Effector CD8-positive, alpha-beta T cell (primary cell): ENCODE data around the gene FTCD.
"Not testable (repeated sequence)": the region's sequence is repeated elsewhere in the genome, so short reads cannot be mapped to it uniquely, and the experiment has no call there.

Experiments used
- DNase-seq: peaks from one replicate; lab custom pipeline; 2025; lab: John Stamatoyannopoulos, UW

FTCD gene

DNA sequence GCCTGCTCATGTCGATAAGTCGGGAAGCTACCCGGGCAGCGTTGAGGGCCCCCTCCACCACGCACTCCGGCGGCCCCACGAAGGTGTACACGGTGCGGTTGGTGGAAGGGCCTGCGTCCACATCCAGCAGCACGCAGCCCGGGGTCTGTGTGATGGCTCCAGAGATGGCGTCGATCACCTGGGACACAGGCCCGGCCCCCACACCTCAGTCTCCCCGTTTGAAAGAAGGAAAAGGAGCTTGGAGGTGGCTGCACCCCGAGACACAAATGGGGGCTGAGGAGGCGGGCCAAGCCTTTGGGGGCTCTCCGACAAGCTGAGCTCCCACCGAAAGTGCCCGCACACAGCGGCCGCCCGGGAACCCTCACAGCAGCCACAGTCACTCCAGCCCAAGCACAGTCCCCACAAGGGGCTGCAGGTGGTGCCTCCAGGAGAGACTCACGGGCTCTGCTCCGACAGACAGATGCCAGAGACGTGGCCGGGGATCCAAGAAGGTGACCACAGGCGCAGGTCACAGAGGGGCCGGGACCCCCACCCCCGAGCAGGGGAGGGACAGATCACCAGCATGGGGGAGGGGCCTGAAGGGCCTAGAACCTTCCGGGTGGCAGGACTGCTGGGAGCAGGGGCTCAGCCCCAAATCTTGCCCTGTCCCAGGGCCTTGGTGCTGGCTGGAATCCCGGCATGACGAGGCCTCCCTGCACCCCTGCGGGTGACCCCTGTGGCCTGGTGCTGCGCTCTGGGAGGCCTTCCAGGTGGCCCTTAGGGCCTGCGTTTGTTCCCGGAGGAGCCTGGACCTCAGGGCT lies 1.0 kb downstream of the FTCD start:
- no peak for DNase-seq

GRCh38 chr21:46153247-46154154 lies 1.9 kb downstream of the FTCD start:
- peak; percentile 16 for DNase-seq

GRCh38 chr21:46152927-46153246 lies 2.5 kb downstream of the FTCD start:
- no peak for DNase-seq

DNA sequence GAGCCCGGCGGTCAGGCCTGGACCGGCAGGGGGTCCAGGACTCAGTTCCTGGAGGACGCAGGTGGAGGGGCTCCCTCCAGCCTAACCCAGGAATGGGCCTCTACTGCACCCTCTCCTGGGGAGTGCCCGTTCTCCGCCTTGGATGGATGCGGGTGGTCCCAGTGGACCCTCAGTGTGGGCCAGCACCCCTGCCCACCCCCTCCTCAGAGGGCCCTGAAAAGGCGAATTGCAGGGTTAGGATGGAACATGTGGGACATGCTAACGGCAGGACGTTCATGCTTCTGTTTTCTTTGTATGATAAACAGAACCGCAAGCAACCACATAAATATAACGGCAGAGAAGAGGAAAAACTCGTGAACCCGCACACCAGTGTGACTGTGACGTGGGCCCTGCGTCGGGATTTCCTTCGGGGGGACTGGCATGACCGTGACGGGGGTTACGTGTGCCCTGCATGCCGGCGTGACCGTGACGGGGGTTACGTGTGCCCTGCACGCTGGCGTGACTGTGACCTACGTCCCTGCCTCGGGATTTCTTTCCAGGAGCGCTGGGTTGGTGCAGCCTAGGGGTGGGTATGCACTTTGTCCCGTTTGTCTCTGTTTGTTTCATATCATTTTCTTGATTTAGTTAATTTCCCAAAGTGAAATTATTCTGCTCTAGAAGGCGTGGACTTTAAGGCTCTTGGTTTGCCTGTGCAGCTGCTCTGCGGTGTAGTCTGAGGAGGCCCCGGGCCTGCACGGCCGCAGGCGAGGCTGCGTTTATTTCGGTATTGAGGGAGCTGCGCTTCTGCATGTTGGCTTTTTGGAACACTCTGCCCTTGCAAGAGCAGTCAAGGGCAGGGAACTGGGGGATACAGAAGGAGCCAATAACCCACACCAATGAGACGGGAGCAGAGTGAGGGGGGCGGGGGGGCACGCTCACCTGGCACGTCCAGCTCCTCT lies 3.1 kb downstream of the FTCD start:
- no peak for DNase-seq

- DNase-seq: no peak
Observed at GRCh38 chr21:46151261-46151988, 4.0 kb downstream of the FTCD start.

GRCh38 chr21:46150491-46151121 lies 4.8 kb downstream of the FTCD start:
- no peak for DNase-seq

DNA sequence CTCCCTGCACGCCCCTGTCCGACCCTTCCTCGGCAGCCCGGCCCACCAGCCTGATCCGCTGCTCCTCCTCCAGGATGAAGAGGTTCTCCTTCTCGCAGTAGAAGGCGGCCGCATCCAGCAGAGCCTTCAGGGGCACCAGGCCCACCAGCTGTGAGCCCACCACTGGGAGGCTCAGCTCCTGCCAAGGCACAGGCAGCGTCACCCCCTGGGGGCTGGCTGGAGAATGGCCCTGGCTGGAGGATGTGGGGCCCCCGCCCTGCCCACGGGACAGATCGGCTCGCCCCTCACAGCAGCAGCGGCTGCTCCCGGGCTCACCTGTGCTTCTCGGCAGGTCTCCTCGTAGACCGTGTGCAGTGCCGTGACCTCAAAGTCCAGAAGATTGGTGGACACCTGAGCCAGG lies 5.3 kb downstream of the FTCD start:
- no peak for DNase-seq

GRCh38 chr21:46149205-46149901 lies 6.0 kb downstream of the FTCD start:
- DNase-seq: no peak

- DNase-seq: no peak
Observed at GRCh38 chr21:46148106-46148505, 7.3 kb downstream of the FTCD start.

DNA sequence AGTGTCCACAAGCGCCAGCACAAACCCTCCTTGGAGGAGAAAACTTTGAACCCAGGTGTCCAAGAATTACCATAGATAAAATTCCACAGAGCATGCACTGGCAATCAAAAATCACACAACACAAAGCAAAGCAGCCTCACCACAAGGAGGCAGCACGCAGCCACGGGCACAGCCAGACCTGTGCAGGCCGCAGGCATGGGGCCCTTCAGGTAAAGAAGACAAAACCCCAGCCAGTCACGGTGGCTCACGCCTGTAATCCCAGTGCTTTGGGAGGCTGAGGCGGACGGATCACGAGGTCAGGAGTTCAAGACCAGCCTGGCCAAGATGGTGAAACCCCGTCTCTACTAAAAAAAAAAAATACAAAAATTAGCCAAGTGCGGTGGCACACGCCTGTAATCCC lies 8.0 kb downstream of the FTCD start:
- DNase-seq: not testable (repeated sequence)

DNA sequence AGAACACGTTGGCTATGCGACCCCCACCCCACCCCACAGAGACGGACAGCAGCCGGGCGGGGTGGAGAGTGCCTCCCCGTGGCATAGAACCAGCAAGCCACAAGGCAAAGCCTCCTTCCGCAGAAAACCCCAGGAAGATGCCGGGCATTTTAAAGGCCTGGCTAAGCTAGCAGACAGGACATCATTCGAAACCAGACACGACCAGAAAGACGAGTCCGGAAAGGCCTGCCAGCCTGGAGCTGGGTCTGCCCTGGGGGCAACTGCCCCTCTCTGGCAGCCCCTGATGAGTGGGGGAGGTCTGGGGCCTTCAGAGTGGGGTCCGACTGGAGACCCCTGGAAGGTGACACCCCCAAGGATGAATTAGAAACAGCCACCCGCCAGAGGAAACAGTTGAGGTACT lies 8.5 kb downstream of the FTCD start:
- no peak for DNase-seq

GRCh38 chr21:46145840-46146691 lies 9.3 kb downstream of the FTCD start:
- no peak for DNase-seq

GRCh38 chr21:46145159-46145839 lies 10.1 kb downstream of the FTCD start:
- no peak for DNase-seq

DNA sequence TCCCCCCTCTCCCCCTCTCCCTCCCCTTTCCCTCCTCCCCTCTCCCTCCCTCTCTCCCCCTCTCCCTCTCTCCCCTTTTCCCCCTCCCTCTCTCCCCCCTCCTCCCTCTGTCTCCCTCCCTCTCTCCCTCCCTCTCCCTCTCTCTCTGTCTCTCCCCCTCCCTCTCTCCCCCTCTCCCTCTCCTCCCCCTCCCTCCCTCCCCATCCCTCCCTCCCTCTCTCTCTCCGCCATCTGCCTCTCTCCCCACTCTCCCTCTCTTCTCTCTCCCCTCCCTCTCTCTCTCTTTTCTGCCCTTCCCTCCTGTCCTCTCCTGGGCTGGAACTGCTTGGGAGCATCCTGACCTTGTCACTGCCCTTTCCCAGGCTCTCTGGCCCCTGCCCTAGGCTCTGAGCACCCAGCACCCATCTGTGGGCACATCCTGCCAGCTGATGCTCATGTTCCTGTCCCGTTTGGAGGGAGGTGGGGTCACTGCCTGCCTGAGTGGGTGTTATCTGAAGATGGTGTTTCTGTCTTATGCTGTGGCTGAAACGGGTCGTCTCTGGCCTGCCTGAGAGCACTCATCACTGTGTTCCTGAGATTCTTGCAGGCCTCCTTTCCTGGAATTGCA lies 10.8 kb downstream of the FTCD start:
- no peak for DNase-seq

DNA sequence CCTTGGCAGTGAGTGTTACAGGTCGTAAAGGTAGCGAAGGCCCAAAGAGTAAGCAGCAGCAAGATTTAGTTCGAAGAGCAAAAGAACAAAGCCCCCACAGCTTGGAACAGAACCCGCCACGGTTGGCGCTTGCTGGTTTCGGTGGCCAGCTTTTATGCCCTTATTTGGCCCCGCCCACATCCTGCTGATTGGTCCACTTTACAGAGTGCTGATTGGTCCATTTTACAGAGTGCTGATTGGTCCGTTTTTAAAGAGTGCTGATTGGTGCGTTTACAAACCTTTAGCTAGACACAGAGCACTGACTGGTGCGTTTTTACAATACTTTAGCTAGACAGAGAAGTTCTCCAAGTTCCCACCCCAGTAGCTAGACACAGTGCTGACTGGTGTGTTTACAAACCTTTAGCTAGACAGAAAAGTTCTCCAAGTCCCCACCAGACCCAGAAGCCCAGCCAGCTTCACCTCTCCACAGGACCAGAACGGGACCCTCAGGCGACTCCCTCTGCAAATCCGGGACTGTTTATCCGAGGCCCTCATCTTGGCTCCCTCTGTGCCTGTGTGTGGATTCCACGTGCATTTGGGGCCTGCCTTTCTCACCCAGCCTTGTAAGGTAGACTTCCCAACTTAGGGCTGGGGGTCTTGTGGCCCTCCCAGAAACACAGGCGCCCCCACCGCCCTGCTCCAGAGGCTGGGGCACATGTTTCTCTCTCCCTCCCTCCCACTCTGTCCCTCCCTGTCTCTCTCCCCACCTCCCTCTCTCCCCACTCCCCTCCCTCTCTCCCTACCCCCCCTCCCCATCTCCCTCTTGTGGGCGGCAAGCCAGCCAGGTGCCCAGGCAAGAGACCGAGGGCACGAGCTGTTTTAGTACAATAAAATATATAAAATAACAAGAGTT lies 12.6 kb downstream of the FTCD start:
- no peak for DNase-seq

GRCh38 chr21:46141767-46142581 lies 13.4 kb downstream of the FTCD start:
- no peak for DNase-seq
